T-helper 2 cell treated with Interferon-gamma antibody and Interleukin-4, amounts not matched to agents 100 ng/mL and 5 ng/mL, for 36 hours (primary cell): ENCODE measurements around the gene JAM3. TPM values are rescaled to one million over a fixed set of nuclear protein-coding genes. Genes with fewer than 3 reads are reported as not detected.
"Not testable (repeated sequence)": the region's sequence is repeated elsewhere in the genome, so short reads cannot be mapped to it uniquely, and the experiment has no call there.

ENCODE experiments used
- intact Hi-C: fragments of 100-400 bp; cut with micrococcal nuclease; formaldehyde crosslinking; loops from one replicate; pipeline ENCODE4 v1.15.1; 2023
- total RNA-seq: library from RNA; stranded (reverse); gene quantifications from 2 replicates; pipeline ENCODE4 v1.2.3, GENCODE V29; 2022

The JAM3 gene
- total RNA-seq, 1 donor from 2014 or later = 1.7 TPM

- intact Hi-C loops = no loop called here
These were observed 104.4 kb downstream of the JAM3 start for GRCh38 chr11:134173296-134173695.

GRCh38 chr11:134176284-134176683, 107.4 kb downstream of the JAM3 start:
- intact Hi-C loops = no loop called here

GRCh38 chr11:134178032-134178674, 109.3 kb downstream of the JAM3 start:
- intact Hi-C loops = no loop called here

GRCh38 chr11:134181707-134182106, 112.8 kb downstream of the JAM3 start:
- intact Hi-C loops = no loop called here

- intact Hi-C loops = not testable (repeated sequence)
These were observed 119.2 kb downstream of the JAM3 start for GRCh38 chr11:134188092-134188491.

GRCh38 chr11:134196756-134197155, 127.9 kb downstream of the JAM3 start:
- intact Hi-C loops = no loop called here

- intact Hi-C loops = no loop called here
These were observed 130.7 kb downstream of the JAM3 start for GRCh38 chr11:134199531-134199930.

- intact Hi-C loops = no loop called here
These were observed 131.8 kb downstream of the JAM3 start for GRCh38 chr11:134200688-134201087.

Other genes with a start within 250 kb of the JAM3 start
- not detected in 2 replicates for gene SPATA19, start 223.6 kb upstream of the JAM3 start, total RNA-seq
- 128 and 134 TPM in 2 replicates for gene IGSF9B, start 112.1 kb upstream of the JAM3 start, total RNA-seq
- gene NCAPD3, start 154.9 kb downstream of the JAM3 start, total RNA-seq = 104 TPM in 2 replicates
- 55.6 and 56.4 TPM in 2 replicates for gene VPS26B, start 155.6 kb downstream of the JAM3 start, total RNA-seq
- 60.7 and 61.5 TPM in 2 replicates for gene THYN1, start 184.3 kb downstream of the JAM3 start, total RNA-seq
- gene ACAD8, start 184.5 kb downstream of the JAM3 start, total RNA-seq = 25.9 and 29.4 TPM in 2 replicates
- 10.3 and 11.3 TPM in 2 replicates for gene GLB1L3, start 207.3 kb downstream of the JAM3 start, total RNA-seq